ENCODE data around the gene SNCAIP.

Gene SNCAIP

GRCh38 chr5:122311961-122312590, at the start of gene SNCAIP:
Gene SNCAIP, plus strand, starts transcription at chr5:122312237. Its CDS starts 78,898 bp downstream, at chr5:122391135.
- H3K4me3 ChIP-seq (ENCODE audit: low read depth, low read length) = no peak within 1 kb of the TSS
- TF ChIP-seq CTCF (IDR thresholded peaks at IDR 0.05; ENCODE audit: low read depth, low read length) (no peak), MYC (IDR thresholded peaks at IDR 0.05; ENCODE audit: low read depth, low read length) (no peak), MAX (IDR thresholded peaks at IDR 0.05; ENCODE audit: low read depth, low read length) (no peak), POLR2A (IDR thresholded peaks at IDR 0.05; ENCODE audit: extremely low read depth, insufficient read length) (no peak)
- peak; percentile 7 for DNase-seq (ENCODE audit: low read depth)

- TF ChIP-seq POLR2A (IDR thresholded peaks at IDR 0.05; ENCODE audit: extremely low read depth, insufficient read length) = no peak
- no peak for TF ChIP-seq MAX (IDR thresholded peaks at IDR 0.05; ENCODE audit: low read depth, low read length)
- TF ChIP-seq MYC (IDR thresholded peaks at IDR 0.05; ENCODE audit: low read depth, low read length) = no peak
- TF ChIP-seq CTCF (IDR thresholded peaks at IDR 0.05; ENCODE audit: low read depth, low read length) = no peak
- no peak overlapping the region for H3K4me3 ChIP-seq (ENCODE audit: low read depth, low read length)
- no peak for DNase-seq (ENCODE audit: low read depth)
These were observed 48.5 kb upstream of the SNCAIP start for GRCh38 chr5:122263352-122264030.

- TF ChIP-seq MYC (IDR thresholded peaks at IDR 0.05; ENCODE audit: low read depth, low read length) (no peak), MAX (IDR thresholded peaks at IDR 0.05; ENCODE audit: low read depth, low read length) (no peak), POLR2A (IDR thresholded peaks at IDR 0.05; ENCODE audit: extremely low read depth, insufficient read length) (no peak), CTCF (IDR thresholded peaks at IDR 0.05; ENCODE audit: low read depth, low read length) (no peak)
- no peak for DNase-seq (ENCODE audit: low read depth)
- no peak overlapping the region for H3K4me3 ChIP-seq (ENCODE audit: low read depth, low read length)
These were observed 47.4 kb upstream of the SNCAIP start for GRCh38 chr5:122264610-122265009.

GRCh38 chr5:122267185-122267584, 44.9 kb upstream of the SNCAIP start:
- TF ChIP-seq MAX (IDR thresholded peaks at IDR 0.05; ENCODE audit: low read depth, low read length) (no peak), MYC (IDR thresholded peaks at IDR 0.05; ENCODE audit: low read depth, low read length) (no peak), POLR2A (IDR thresholded peaks at IDR 0.05; ENCODE audit: extremely low read depth, insufficient read length) (no peak), CTCF (IDR thresholded peaks at IDR 0.05; ENCODE audit: low read depth, low read length) (no peak)

GRCh38 chr5:122273696-122274095, 38.3 kb upstream of the SNCAIP start:
- no peak for TF ChIP-seq MAX (IDR thresholded peaks at IDR 0.05; ENCODE audit: low read depth, low read length)
- no peak for TF ChIP-seq MYC (IDR thresholded peaks at IDR 0.05; ENCODE audit: low read depth, low read length)
- no peak for TF ChIP-seq CTCF (IDR thresholded peaks at IDR 0.05; ENCODE audit: low read depth, low read length)
- TF ChIP-seq POLR2A (IDR thresholded peaks at IDR 0.05; ENCODE audit: extremely low read depth, insufficient read length) = no peak
- H3K4me3 ChIP-seq (ENCODE audit: low read depth, low read length) = no peak overlapping the region
- DNase-seq (ENCODE audit: low read depth) = no peak

More at GRCh38 chr5:122267185-122267584, 44.9 kb upstream of the SNCAIP start:
- DNase-seq (ENCODE audit: low read depth) = no peak
- no peak overlapping the region for H3K4me3 ChIP-seq (ENCODE audit: low read depth, low read length)
